ENCODE data around the gene HEXIM1.
A peak's percentile ranks its signal among the peaks of the same experiment; 100 is the strongest.

Gene HEXIM1

GRCh38 chr17:45148183-45149036, at the start of gene HEXIM1:
Gene HEXIM1, plus strand, starts transcription at chr17:45148475. Its CDS starts 716 bp downstream, at chr17:45149191.
- peak; percentile 99 for DNase-seq

- no peak for DNase-seq
Measured at GRCh38 chr17:45098869-45099616, 49.2 kb upstream of the HEXIM1 start.

GRCh38 chr17:45101546-45101882, 46.8 kb upstream of the HEXIM1 start:
- no peak for DNase-seq

- DNase-seq = no peak
Measured at GRCh38 chr17:45101883-45102811, 46.1 kb upstream of the HEXIM1 start.

GRCh38 chr17:45102856-45103255, 45.4 kb upstream of the HEXIM1 start:
- DNase-seq = no peak

- no peak for DNase-seq
Measured at GRCh38 chr17:45103269-45103795, 44.9 kb upstream of the HEXIM1 start.

GRCh38 chr17:45104029-45104428, 44.2 kb upstream of the HEXIM1 start:
- no peak for DNase-seq

GRCh38 chr17:45104497-45104896, 43.8 kb upstream of the HEXIM1 start:
- DNase-seq = no peak

- DNase-seq = no peak
Measured at GRCh38 chr17:45104907-45105624, 43.2 kb upstream of the HEXIM1 start.

GRCh38 chr17:45106096-45106495, 42.2 kb upstream of the HEXIM1 start:
- DNase-seq = no peak

GRCh38 chr17:45106582-45106981, 41.7 kb upstream of the HEXIM1 start:
- DNase-seq = no peak

GRCh38 chr17:45107293-45108010, 40.8 kb upstream of the HEXIM1 start:
- DNase-seq = no peak

GRCh38 chr17:45108051-45108450, 40.2 kb upstream of the HEXIM1 start:
- DNase-seq = no peak

- no peak for DNase-seq
Measured at GRCh38 chr17:45108595-45109521, 39.4 kb upstream of the HEXIM1 start.

GRCh38 chr17:45110676-45111611, 37.3 kb upstream of the HEXIM1 start:
- no peak for DNase-seq

- no peak for DNase-seq
Measured at GRCh38 chr17:45111850-45112249, 36.4 kb upstream of the HEXIM1 start.

GRCh38 chr17:45112559-45113423, 35.5 kb upstream of the HEXIM1 start:
- no peak for DNase-seq

GRCh38 chr17:45113424-45113754, 34.9 kb upstream of the HEXIM1 start:
- DNase-seq = no peak
